GM12872 (cell line): Measurements from ENCODE around the gene ZSCAN2.

Source experiments
- CTCF ChIP-seq: IDR thresholded peaks from 3 replicates; pipeline ENCODE4 v1.5.1; 2011; ENCODE audit warnings: low read depth, mild to moderate bottlenecking, low read length, moderate library complexity; ENCODE audit not compliant: insufficient read depth

The ZSCAN2 gene

GRCh38 chr15:84598993-84599392, 1.8 kb upstream of the ZSCAN2 start:
- TF ChIP-seq CTCF = peak; percentile 57

- TF ChIP-seq CTCF = no peak
Observed at GRCh38 chr15:84599906-84600305, 903 bp upstream of the ZSCAN2 start.

- no peak for TF ChIP-seq CTCF
Observed at GRCh38 chr15:84600331-84600686, 500 bp upstream of the ZSCAN2 start.

GRCh38 chr15:84601555-84601838, 688 bp downstream of the ZSCAN2 start:
- TF ChIP-seq CTCF = no peak

- TF ChIP-seq CTCF = no peak
Observed at GRCh38 chr15:84603630-84604379, 3.0 kb downstream of the ZSCAN2 start.

- TF ChIP-seq CTCF = no peak
Observed at GRCh38 chr15:84604826-84605553, 4.2 kb downstream of the ZSCAN2 start.

- no peak for TF ChIP-seq CTCF
Observed at GRCh38 chr15:84605554-84605882, 4.7 kb downstream of the ZSCAN2 start.
